Activated B cell treated with CpG ODN at 0.5 μM for 24 hours (primary cell): ENCODE results near the gene ADCY3. TPM values are rescaled to one million over a fixed set of nuclear protein-coding genes. Genes with fewer than 3 reads are reported as not detected.

ENCODE experiments used
- ATAC-seq: fragments of 200-7000 bp; cut with Tn5 transposase; one replicate; pipeline ENCODE4 v1.10.0; 2021; ENCODE audit warnings: low read depth, mild to moderate bottlenecking, moderate library complexity
- CTCF ChIA-PET: fragments of 350-600 bp; sonication (Branson Sonifier 250); formaldehyde crosslinking; loops from one replicate; lab custom pipeline; 2021; ENCODE audit warnings: antibody characterized with exemption; lab: Charles Lee
- POLR2A ChIA-PET: fragments of 350-600 bp; sonication (Branson Sonifier 250); formaldehyde crosslinking; loops from one replicate; lab custom pipeline; 2021; ENCODE audit warnings: antibody characterized with exemption; lab: Charles Lee
- DNase-seq: peaks from one replicate; pipeline ENCODE4 v3.0.0; 2022
- H3K27ac Mint-ChIP-seq: one replicate; pipeline ENCODE4 v1.8.0; 2020; ENCODE audit warnings: mixed read lengths
- H3K27me3 Mint-ChIP-seq: one replicate; pipeline ENCODE4 v1.8.0; 2021; ENCODE audit warnings: mixed read lengths
- H3K36me3 Mint-ChIP-seq: one replicate; pipeline ENCODE4 v1.8.0; 2021; ENCODE audit warnings: low read depth, mixed read lengths
- H3K4me1 Mint-ChIP-seq: one replicate; pipeline ENCODE4 v1.8.0; 2021; ENCODE audit warnings: mixed read lengths
- H3K4me3 Mint-ChIP-seq: one replicate; pipeline ENCODE4 v1.8.0; 2020; ENCODE audit warnings: mild to moderate bottlenecking, mixed read lengths
- H3K9me3 Mint-ChIP-seq: one replicate; pipeline ENCODE4 v1.8.0; 2020; ENCODE audit warnings: mixed read lengths
- CTCF ChIP-seq: fragments of 200-600 bp; IDR thresholded peaks from one replicate; pipeline ENCODE4 v1.8.0; 2022; ENCODE audit warnings: antibody characterized with exemption, mild to moderate bottlenecking
- intact Hi-C: fragments of 100-400 bp; cut with micrococcal nuclease; formaldehyde crosslinking; loops from one replicate; pipeline ENCODE4 v1.15.1; 2024
- total RNA-seq: library from RNA; stranded (reverse); gene quantifications from 2 replicates; pipeline ENCODE4 v1.2.3, GENCODE V29; 2022

Gene ADCY3
- 99.9 and 126 TPM in 2 replicates for total RNA-seq

DNA sequence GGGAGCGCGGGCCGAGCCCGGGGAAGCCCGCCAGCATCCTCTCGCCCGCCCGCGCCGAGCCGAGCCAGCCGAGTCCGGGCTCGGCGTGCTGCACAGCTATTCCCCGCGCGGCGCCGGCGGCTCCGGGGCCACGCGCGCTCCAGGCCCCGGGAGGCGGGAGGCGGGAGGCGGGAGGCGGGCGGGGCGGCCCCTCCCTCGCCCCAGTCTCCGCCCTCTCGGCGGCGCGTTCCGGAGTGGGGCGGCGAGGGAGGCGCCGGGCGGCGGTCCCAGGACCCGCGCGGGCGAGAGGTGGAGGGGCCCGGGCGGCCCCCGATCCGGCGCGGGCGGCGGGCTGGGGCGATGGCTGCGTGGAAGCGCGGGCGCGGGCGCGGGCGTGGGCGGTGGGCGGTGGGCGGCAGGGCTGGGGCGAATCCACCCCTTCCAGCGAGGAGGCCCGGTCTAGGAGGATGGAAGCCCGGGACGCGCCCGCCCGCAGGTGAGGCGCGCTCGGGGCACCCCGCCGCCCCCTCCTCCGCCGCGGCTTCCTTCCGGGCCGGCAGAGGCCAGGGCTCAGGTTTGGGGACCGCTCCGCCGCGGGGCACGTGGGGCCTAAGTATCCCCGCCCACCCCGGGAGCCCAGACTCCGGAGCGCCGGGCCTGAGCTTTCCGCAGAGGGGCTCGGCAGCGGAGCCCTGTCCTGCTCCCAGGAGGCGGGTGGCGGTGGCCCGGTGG is at the start of gene ADCY3:
TSS of gene ADCY3 (minus strand) at position 140 of the 711 bp plus-strand sequence. CDS start 1,250 bp downstream, outside the sequence.
- intact Hi-C loops: loop anchor here (1.0 to 2.0 kb wide), 3 partner anchors 33 to 127 kb away; partner anchors contain the start of genes CENPO and PTRHD1
- no peak for TF ChIP-seq CTCF
- POLR2A ChIA-PET: interaction anchor here (1.0 to 1.1 kb wide), 2 partner anchors 34 to 52 kb away, joined by 3 read pairs; no protein-coding TSS in a partner anchor
- DNase-seq (peak; percentile 62), ATAC-seq (peak; percentile 79)
- Mint-ChIP-seq H3K27me3 (no peaks in the 10 kb centered on the region), H3K36me3 (no peaks in the 10 kb centered on the region), H3K4me3 (peak within 1 kb of the TSS; percentile 88), H3K4me1 (peaks cover 24% of the 10 kb centered on the region), H3K27ac (peak within 1 kb of the TSS; percentile 82), H3K9me3 (no peaks in the 10 kb centered on the region)
- CTCF ChIA-PET: no interaction called here

GRCh38 chr2:24969784-24970183 is 49.7 kb upstream of the ADCY3 start:
- H3K27me3 Mint-ChIP-seq: no peaks in the 10 kb centered on the region
- peaks cover 31% of the 10 kb centered on the region for H3K36me3 Mint-ChIP-seq
- no peak for DNase-seq
- no peak for ATAC-seq
- ChIA-PET CTCF (no interaction called here), POLR2A (interaction anchor here (0.6 to 1.1 kb wide), 2 partner anchors 12 to 46 kb away, joined by 3 to 6 read pairs; no protein-coding TSS in a partner anchor)
- intact Hi-C loops: loop anchor here (2.0 to 5.0 kb wide), 7 partner anchors 82 to 1063 kb away; partner anchors contain the start of genes ASXL2 and NCOA1
- TF ChIP-seq CTCF: no peak
- no peak overlapping the region for H3K4me3 Mint-ChIP-seq
- H3K9me3 Mint-ChIP-seq: no peaks in the 10 kb centered on the region
- peaks cover 21% of the 10 kb centered on the region for H3K4me1 Mint-ChIP-seq
- H3K27ac Mint-ChIP-seq: no peak overlapping the region

GRCh38 chr2:24961903-24962302 is 41.9 kb upstream of the ADCY3 start:
- ChIA-PET CTCF (no interaction called here), POLR2A (no interaction called here)
- Mint-ChIP-seq H3K4me1 (no peaks in the 10 kb centered on the region), H3K4me3 (no peak overlapping the region), H3K9me3 (no peaks in the 10 kb centered on the region), H3K36me3 (peaks cover 87% of the 10 kb centered on the region), H3K27ac (no peak overlapping the region), H3K27me3 (no peaks in the 10 kb centered on the region)
- intact Hi-C loops: no loop called here
- DNase-seq (no peak), ATAC-seq (no peak)
- no peak for TF ChIP-seq CTCF

DNA sequence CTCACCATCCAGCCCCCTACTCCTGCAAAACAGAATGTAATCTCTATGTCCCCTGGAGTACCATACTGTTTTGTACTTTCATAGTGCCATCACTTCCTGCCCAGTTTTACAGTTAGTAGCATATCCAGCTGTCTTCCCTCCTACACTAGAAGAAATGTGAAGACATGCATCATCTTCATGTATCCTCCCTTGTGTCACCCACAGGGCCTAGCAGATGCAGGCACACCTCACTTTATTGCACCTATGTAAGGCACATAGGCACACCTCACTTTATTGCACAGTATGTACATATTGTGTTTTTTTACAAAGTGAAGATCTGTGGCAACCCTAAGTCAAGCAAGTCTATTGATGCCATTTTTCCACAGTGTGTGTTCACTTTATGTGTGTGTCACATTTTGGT is 39.7 kb upstream of the ADCY3 start:
- no peaks in the 10 kb centered on the region for H3K4me1 Mint-ChIP-seq
- intact Hi-C loops: no loop called here
- POLR2A ChIA-PET: no interaction called here
- no peak overlapping the region for H3K27ac Mint-ChIP-seq
- DNase-seq: no peak
- peaks cover 93% of the 10 kb centered on the region for H3K36me3 Mint-ChIP-seq
- peaks cover 10% of the 10 kb centered on the region for H3K9me3 Mint-ChIP-seq
- no peaks in the 10 kb centered on the region for H3K27me3 Mint-ChIP-seq
- ATAC-seq: no peak
- CTCF ChIA-PET: interaction anchor here (1.0 kb wide), 1 partner anchor 236 kb away, joined by 3 read pairs; no protein-coding TSS in a partner anchor
- no peak for TF ChIP-seq CTCF
- H3K4me3 Mint-ChIP-seq: no peak overlapping the region

- ChIA-PET CTCF (interaction anchor here (1.0 kb wide), 1 partner anchor 237 kb away, joined by 3 read pairs; no protein-coding TSS in a partner anchor), POLR2A (no interaction called here)
- ATAC-seq (no peak), DNase-seq (no peak)
- intact Hi-C loops: no loop called here
- peaks cover 10% of the 10 kb centered on the region for H3K9me3 Mint-ChIP-seq
- H3K4me1 Mint-ChIP-seq: no peaks in the 10 kb centered on the region
- H3K36me3 Mint-ChIP-seq: peaks cover 96% of the 10 kb centered on the region
- no peak for TF ChIP-seq CTCF
- no peak overlapping the region for H3K4me3 Mint-ChIP-seq
- no peak overlapping the region for H3K27ac Mint-ChIP-seq
- no peaks in the 10 kb centered on the region for H3K27me3 Mint-ChIP-seq
These were observed 38.4 kb upstream of the ADCY3 start for GRCh38 chr2:24958411-24958935.
